ENCODE results near the gene SLITRK6.
A peak's percentile ranks its signal among the peaks of the same experiment; 100 is the strongest.

SLITRK6 gene

GRCh38 chr13:85812282-85812681, 13.1 kb upstream of the SLITRK6 start:
- H3K79me2 ChIP-seq (ENCODE audit: control insufficient read depth, low read length): no peaks in the 10 kb centered on the region
- no peaks in the 10 kb centered on the region for H4K20me1 ChIP-seq (ENCODE audit: control insufficient read depth, insufficient read depth, low read depth, low read length)
- TF ChIP-seq EZH2phosphoT487 (IDR thresholded peaks at IDR 0.05; ENCODE audit: borderline replicate concordance, low read length): no peak
- no peak for TF ChIP-seq CTCF (IDR thresholded peaks at IDR 0.05; ENCODE audit: low read depth, low read length, poor library complexity, severe bottlenecking)
- no peaks in the 10 kb centered on the region for H3K9me3 ChIP-seq (ENCODE audit: control insufficient read depth, insufficient read depth, low read length)
- H3F3A ChIP-seq (ENCODE audit: control insufficient read depth, insufficient read depth): no peaks in the 10 kb centered on the region; the same call in 1 of the 2 replicates
- no peak overlapping the region for H3K4me2 ChIP-seq (ENCODE audit: low read length)
- no peaks in the 10 kb centered on the region for H3K9me2 ChIP-seq (replicated peaks; ENCODE audit: control insufficient read depth, low read length)
- H3K27me3 ChIP-seq (ENCODE audit: control insufficient read depth, low read length): no peaks in the 10 kb centered on the region
- no peak overlapping the region for H3K27ac ChIP-seq (ENCODE audit: low read depth, low read length)
- H3K4me3 ChIP-seq (ENCODE audit: low read length): no peak overlapping the region
- no peaks in the 10 kb centered on the region for H3K4me1 ChIP-seq (ENCODE audit: control insufficient read depth, low read length)
- H3K36me3 ChIP-seq (ENCODE audit: control insufficient read depth, low read length): no peaks in the 10 kb centered on the region

DNA sequence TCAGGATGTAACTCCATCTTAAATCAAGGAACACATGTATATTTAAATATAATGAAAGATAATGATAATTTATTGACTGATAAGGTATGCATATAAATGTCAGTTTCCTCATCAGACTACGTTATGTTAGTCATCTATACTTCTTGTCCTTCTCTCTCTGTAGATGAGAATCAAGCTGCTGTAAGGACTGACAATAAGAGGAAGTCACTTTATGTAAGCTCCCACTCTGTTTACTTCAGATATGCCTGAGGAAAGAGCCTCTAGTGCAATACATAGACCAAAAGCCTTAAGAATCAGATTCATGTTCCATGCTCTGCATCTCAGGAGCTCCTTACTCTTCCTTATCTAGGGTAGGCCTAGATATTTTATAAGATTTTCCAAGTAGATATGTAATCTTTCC, 9.6 kb upstream of the SLITRK6 start:
- Histone ChIP-seq H3F3A (ENCODE audit: control insufficient read depth, insufficient read depth) (no peaks in the 10 kb centered on the region), H3K4me1 (ENCODE audit: control insufficient read depth, low read length) (no peaks in the 10 kb centered on the region), H3K9me3 (ENCODE audit: control insufficient read depth, insufficient read depth, low read length) (no peaks in the 10 kb centered on the region), H4K20me1 (ENCODE audit: control insufficient read depth, insufficient read depth, low read depth, low read length) (no peaks in the 10 kb centered on the region), H3K27ac (ENCODE audit: low read depth, low read length) (no peak overlapping the region), H3K27me3 (ENCODE audit: control insufficient read depth, low read length) (no peaks in the 10 kb centered on the region), H3K79me2 (ENCODE audit: control insufficient read depth, low read length) (no peaks in the 10 kb centered on the region), H3K4me2 (ENCODE audit: low read length) (no peak overlapping the region), H3K36me3 (ENCODE audit: control insufficient read depth, low read length) (no peaks in the 10 kb centered on the region), H3K9me2 (replicated peaks; ENCODE audit: control insufficient read depth, low read length) (no peaks in the 10 kb centered on the region), H3K4me3 (ENCODE audit: low read length) (no peak overlapping the region)
- TF ChIP-seq EZH2phosphoT487 (IDR thresholded peaks at IDR 0.05; ENCODE audit: borderline replicate concordance, low read length) (no peak), CTCF (IDR thresholded peaks at IDR 0.05; ENCODE audit: low read depth, low read length, poor library complexity, severe bottlenecking) (no peak)

DNA sequence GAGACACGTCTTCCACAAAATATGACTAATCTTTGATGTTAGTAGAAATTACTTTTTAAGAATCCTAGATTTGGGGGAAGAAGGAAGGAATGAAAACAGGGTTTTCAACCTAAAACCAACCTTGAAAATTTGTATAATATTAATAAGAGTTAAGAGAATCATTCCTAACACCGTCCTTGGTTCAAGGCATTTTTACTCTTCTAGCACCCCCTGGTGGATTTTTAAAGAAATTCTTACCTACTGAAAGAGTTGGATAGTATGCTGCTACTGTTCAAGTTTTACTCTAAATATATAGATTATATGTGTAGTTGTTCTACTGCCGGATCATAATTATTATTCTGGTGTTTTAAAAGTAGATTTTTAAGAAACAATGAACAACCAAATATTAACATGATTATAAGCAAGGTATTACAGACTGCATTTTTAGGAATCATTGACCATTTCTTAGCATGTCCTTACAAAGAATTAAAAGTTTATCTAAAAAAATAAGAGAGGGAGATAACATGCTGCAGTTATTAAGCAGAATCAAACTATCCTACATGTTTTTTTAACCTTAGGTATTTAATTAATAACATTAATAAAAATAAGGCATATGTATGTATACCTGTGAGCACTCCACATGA, 7.4 kb upstream of the SLITRK6 start:
- Histone ChIP-seq H4K20me1 (ENCODE audit: control insufficient read depth, insufficient read depth, low read depth, low read length) (no peaks in the 10 kb centered on the region), H3K4me3 (ENCODE audit: low read length) (no peak overlapping the region), H3K79me2 (ENCODE audit: control insufficient read depth, low read length) (no peaks in the 10 kb centered on the region), H3K9me2 (replicated peaks; ENCODE audit: control insufficient read depth, low read length) (no peaks in the 10 kb centered on the region), H3K4me1 (ENCODE audit: control insufficient read depth, low read length) (no peaks in the 10 kb centered on the region), H3K27ac (ENCODE audit: low read depth, low read length) (no peak overlapping the region), H3K4me2 (ENCODE audit: low read length) (no peak overlapping the region), H3K36me3 (ENCODE audit: control insufficient read depth, low read length) (no peaks in the 10 kb centered on the region), H3K27me3 (ENCODE audit: control insufficient read depth, low read length) (no peaks in the 10 kb centered on the region), H3F3A (ENCODE audit: control insufficient read depth, insufficient read depth) (no peaks in the 10 kb centered on the region), H3K9me3 (ENCODE audit: control insufficient read depth, insufficient read depth, low read length) (no peaks in the 10 kb centered on the region)
- no peak for TF ChIP-seq EZH2phosphoT487 (IDR thresholded peaks at IDR 0.05; ENCODE audit: borderline replicate concordance, low read length)
- TF ChIP-seq CTCF (IDR thresholded peaks at IDR 0.05; ENCODE audit: low read depth, low read length, poor library complexity, severe bottlenecking): peak; percentile 54

Measured in DOHH2 (cell line).